WERI-Rb-1 (cell line): ENCODE data around the gene SPOCK1.

Experiments used
- DNase-seq: peaks from one replicate; pipeline ENCODE4 v3.0.0-alpha.2; 2020
- H3K27ac ChIP-seq: fragments of 250-450 bp; sonication (Bioruptor Pico); 2 replicates; pipeline ENCODE4 v1.5.1; 2020; ENCODE audit warnings: mild to moderate bottlenecking, moderate library complexity
- H3K27me3 ChIP-seq: fragments of 250-450 bp; sonication (Bioruptor Pico); 2 replicates; pipeline ENCODE4 v1.5.1; 2021; ENCODE audit warnings: mild to moderate bottlenecking, low read depth, moderate library complexity; ENCODE audit not compliant: insufficient read depth, severe bottlenecking
- H3K36me3 ChIP-seq: fragments of 250-450 bp; sonication (Bioruptor Pico); 2 replicates; pipeline ENCODE4 v1.5.1; 2020; ENCODE audit warnings: mild to moderate bottlenecking, moderate library complexity
- H3K4me3 ChIP-seq: 2 replicates; pipeline ENCODE4 v1.5.1; 2011; ENCODE audit warnings: low read depth, mild to moderate bottlenecking, control low read depth, low read length
- H3K9me3 ChIP-seq: fragments of 250-450 bp; sonication (Bioruptor Pico); 2 replicates; pipeline ENCODE4 v1.5.1; 2021; ENCODE audit warnings: mild to moderate bottlenecking, moderate library complexity; ENCODE audit not compliant: severe bottlenecking
- TF ChIP-seq, protein P1 (sequence below): IDR thresholded peaks from 2 replicates; pipeline ENCODE4 v1.5.1; 2011; ENCODE audit warnings: low read depth, mild to moderate bottlenecking, control low read depth, inconsistent platforms, low read length

SPOCK1 gene

DNA sequence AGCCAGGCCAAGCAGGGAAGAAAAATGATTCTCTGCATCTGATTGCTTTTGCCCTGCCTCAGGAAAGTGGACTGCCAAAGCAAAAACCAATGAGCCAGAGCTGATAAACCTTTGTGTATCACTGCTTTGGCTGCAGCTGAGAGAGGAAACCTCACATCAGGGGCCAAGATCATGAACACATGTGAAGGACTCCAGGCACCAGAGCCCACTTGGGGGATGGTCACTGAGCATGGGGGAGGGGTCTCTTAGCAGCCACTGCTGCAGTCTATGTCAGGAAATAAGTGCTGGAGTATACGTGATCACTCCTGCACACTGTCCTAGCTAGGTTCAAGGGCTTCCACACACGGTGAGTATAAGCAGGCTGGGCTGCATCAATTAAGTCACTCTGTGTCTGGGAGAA, 229.9 kb downstream of the SPOCK1 start:
- no peaks in the 10 kb centered on the region for H3K9me3 ChIP-seq
- DNase-seq, result no peak
- no peaks in the 10 kb centered on the region for H3K36me3 ChIP-seq
- TF ChIP-seq, protein P1, sequence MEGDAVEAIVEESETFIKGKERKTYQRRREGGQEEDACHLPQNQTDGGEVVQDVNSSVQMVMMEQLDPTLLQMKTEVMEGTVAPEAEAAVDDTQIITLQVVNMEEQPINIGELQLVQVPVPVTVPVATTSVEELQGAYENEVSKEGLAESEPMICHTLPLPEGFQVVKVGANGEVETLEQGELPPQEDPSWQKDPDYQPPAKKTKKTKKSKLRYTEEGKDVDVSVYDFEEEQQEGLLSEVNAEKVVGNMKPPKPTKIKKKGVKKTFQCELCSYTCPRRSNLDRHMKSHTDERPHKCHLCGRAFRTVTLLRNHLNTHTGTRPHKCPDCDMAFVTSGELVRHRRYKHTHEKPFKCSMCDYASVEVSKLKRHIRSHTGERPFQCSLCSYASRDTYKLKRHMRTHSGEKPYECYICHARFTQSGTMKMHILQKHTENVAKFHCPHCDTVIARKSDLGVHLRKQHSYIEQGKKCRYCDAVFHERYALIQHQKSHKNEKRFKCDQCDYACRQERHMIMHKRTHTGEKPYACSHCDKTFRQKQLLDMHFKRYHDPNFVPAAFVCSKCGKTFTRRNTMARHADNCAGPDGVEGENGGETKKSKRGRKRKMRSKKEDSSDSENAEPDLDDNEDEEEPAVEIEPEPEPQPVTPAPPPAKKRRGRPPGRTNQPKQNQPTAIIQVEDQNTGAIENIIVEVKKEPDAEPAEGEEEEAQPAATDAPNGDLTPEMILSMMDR, result no peak
- H3K4me3 ChIP-seq, result no peak overlapping the region
- H3K27ac ChIP-seq, result no peak overlapping the region
- no peaks in the 10 kb centered on the region for H3K27me3 ChIP-seq

DNA sequence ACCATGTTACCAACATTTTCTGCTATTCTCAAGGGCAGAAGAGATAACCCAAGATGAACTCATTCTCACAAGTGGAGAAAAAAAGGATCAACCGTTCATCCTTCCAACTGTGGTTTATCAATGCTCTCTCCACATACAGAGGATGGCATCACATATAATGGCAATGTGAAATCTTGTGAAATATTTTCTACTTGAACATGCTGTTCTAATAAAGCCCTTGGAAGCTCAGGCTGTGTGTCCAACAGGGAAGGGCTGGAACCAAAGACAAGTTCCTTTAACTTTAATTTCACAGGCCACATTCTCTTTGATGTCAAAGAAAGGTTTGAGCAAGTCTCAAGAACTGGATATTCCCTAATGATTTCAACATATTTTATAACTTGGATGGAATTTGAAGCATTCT, 230.5 kb downstream of the SPOCK1 start:
- no peak overlapping the region for H3K27ac ChIP-seq
- no peaks in the 10 kb centered on the region for H3K9me3 ChIP-seq
- DNase-seq, result no peak
- no peaks in the 10 kb centered on the region for H3K27me3 ChIP-seq
- H3K36me3 ChIP-seq, result no peaks in the 10 kb centered on the region
- H3K4me3 ChIP-seq, result no peak overlapping the region
- TF ChIP-seq, protein P1, result no peak

DNA sequence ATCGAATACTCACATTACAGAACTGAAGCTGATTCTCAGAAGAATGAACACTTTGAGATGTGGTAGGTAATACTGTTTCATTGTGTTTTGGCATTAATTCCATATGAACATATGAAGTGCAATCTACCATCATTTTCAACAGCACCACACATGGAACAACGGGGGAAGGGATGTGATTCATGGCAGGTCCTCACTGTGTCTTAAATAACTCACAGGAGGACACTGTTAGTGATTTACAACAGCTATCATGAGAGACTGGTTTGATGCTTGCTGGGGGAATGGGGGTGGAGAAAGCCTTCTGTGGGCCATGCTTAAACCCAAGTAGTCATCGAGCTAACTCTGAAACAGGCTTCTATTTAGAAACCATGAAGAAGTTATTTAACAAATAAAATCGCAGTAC, 232.9 kb downstream of the SPOCK1 start:
- no peak overlapping the region for H3K27ac ChIP-seq
- H3K9me3 ChIP-seq, result no peaks in the 10 kb centered on the region
- no peaks in the 10 kb centered on the region for H3K27me3 ChIP-seq
- TF ChIP-seq, protein P1, result no peak
- no peak for DNase-seq
- no peaks in the 10 kb centered on the region for H3K36me3 ChIP-seq
- H3K4me3 ChIP-seq, result no peak overlapping the region

DNA sequence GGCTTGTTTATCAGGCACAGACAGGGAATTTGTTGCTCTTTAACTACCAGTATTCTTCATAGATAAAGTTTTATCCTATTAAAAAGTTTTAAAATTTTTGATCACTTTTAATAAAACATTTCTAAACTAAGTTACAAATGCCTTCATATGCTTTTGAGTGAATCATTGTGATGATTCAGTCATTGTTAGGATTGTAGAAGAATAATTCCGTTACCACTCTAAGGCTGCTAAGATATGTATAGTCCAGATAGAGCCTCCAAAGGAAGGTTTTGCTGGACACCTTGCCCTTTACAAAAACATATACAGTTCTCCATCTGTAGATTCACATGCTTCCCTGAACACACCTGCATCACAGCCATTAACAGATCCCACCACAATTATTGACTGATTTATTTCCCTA, 233.7 kb downstream of the SPOCK1 start:
- no peak overlapping the region for H3K4me3 ChIP-seq
- TF ChIP-seq, protein P1, result no peak
- H3K36me3 ChIP-seq, result no peaks in the 10 kb centered on the region
- H3K27me3 ChIP-seq, result no peaks in the 10 kb centered on the region
- no peaks in the 10 kb centered on the region for H3K9me3 ChIP-seq
- DNase-seq, result no peak
- no peak overlapping the region for H3K27ac ChIP-seq

DNA sequence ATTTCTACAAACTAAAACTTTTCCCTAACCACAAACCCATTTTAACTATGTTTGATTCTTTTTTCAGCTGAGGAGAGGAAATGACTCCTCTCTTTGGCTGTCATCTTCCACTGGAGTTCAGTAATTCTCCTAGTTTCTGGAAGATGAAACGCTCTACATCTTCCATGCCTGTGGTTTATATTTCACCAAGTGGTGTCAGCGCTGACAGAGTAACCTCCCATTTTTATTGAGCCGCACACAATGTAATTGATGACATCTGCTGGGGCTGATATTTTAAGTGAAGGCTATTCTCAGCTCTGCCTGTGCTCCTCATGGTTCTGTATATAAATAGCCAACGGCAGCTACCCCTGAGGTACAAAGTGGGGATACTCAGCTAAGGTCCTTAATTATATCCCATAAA, 234.6 kb downstream of the SPOCK1 start:
- no peak overlapping the region for H3K4me3 ChIP-seq
- TF ChIP-seq, protein P1, result no peak
- no peak overlapping the region for H3K27ac ChIP-seq
- no peaks in the 10 kb centered on the region for H3K36me3 ChIP-seq
- no peaks in the 10 kb centered on the region for H3K27me3 ChIP-seq
- no peak for DNase-seq
- H3K9me3 ChIP-seq, result no peaks in the 10 kb centered on the region

DNA sequence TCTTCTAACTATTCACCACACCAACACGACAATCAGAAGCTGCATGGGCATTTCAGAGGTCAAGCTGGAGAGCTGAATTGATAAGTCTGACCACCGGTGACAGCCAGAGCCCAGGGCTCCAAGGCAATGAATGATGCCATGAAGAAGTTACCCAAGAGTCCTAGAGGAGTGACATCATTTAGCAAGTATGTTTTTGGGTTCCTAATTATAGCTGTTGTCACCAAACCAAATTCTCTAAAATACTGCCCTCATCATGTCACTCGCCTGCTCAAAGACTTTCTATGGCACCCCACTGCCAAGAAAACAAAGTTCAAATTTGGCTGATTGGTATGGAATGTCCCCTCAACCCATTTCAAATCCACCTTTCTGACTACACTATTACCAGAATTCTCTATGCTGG, 235.1 kb downstream of the SPOCK1 start:
- no peak for DNase-seq
- TF ChIP-seq, protein P1, result no peak
- Histone ChIP-seq H3K4me3 (no peak overlapping the region), H3K9me3 (no peaks in the 10 kb centered on the region), H3K27me3 (no peaks in the 10 kb centered on the region), H3K36me3 (no peaks in the 10 kb centered on the region), H3K27ac (no peak overlapping the region)
